GM12891 (cell line): ENCODE results near the gene CD59.

Source experiments
- DNase-seq: peaks from one replicate; pipeline ENCODE4 v3.0.0; 2011; ENCODE audit warnings: low spot score; ENCODE audit not compliant: insufficient read length
- FAIRE-seq: peaks from 2 replicates; lab custom pipeline; 2011; peaks lifted over from hg19 to GRCh38; lab: Jason Lieb, UNC
- PAX5 ChIP-seq: IDR thresholded peaks from 2 replicates; pipeline ENCODE4 v1.6.1; 2011; ENCODE audit warnings: low read length, moderate library complexity, mild to moderate bottlenecking; ENCODE audit not compliant: insufficient read depth, severe bottlenecking
- POLR2A ChIP-seq: IDR thresholded peaks from 2 replicates; pipeline ENCODE4 v1.6.1; 2011; ENCODE audit warnings: low read depth, low read length, control low read depth
- POLR2AphosphoS5 ChIP-seq: IDR thresholded peaks from 2 replicates; pipeline ENCODE4 v1.6.1; 2011; ENCODE audit warnings: low read depth, low read length, control low read depth
- POU2F2 ChIP-seq: IDR thresholded peaks from 2 replicates; pipeline ENCODE4 v1.6.1; 2011; ENCODE audit warnings: low read depth, mild to moderate bottlenecking, control low read depth, low read length, moderate library complexity
- SPI1 ChIP-seq: IDR thresholded peaks from 2 replicates; pipeline ENCODE4 v1.6.1; 2011; ENCODE audit warnings: low read depth, low read length, control low read depth
- TAF1 ChIP-seq: IDR thresholded peaks from 2 replicates; pipeline ENCODE4 v1.6.1; 2011; ENCODE audit warnings: low read depth, low read length, control low read depth

Gene CD59

GRCh38 chr11:33773404-33773986 lies 37.3 kb upstream of the CD59 start:
- peak; percentile 85 for FAIRE-seq

GRCh38 chr11:33772870-33773269 lies 36.6 kb upstream of the CD59 start:
- TF ChIP-seq POLR2A = no peak
- TF ChIP-seq POU2F2 = no peak
- TF ChIP-seq PAX5 = no peak
- no peak for TF ChIP-seq SPI1
- TF ChIP-seq TAF1 = no peak
- TF ChIP-seq POLR2AphosphoS5 = no peak
- DNase-seq (no peak), FAIRE-seq (no peak)

More at GRCh38 chr11:33773404-33773986, 37.3 kb upstream of the CD59 start:
- no peak for TF ChIP-seq PAX5
- no peak for TF ChIP-seq POLR2AphosphoS5
- TF ChIP-seq POU2F2 = no peak
- no peak for TF ChIP-seq TAF1
- no peak for TF ChIP-seq POLR2A
- no peak for TF ChIP-seq SPI1
- DNase-seq = no peak

GRCh38 chr11:33772300-33772699 lies 36.1 kb upstream of the CD59 start:
- no peak for TF ChIP-seq POLR2AphosphoS5
- TF ChIP-seq SPI1 = peak; percentile 14; the same call in 1 of the 2 replicates
- TF ChIP-seq TAF1 = no peak
- TF ChIP-seq PAX5 = no peak
- no peak for TF ChIP-seq POU2F2
- TF ChIP-seq POLR2A = no peak
- DNase-seq (no peak), FAIRE-seq (peak; percentile 68)

- DNase-seq = no peak
- no peak for TF ChIP-seq POLR2A
- TF ChIP-seq POLR2AphosphoS5 = no peak
- TF ChIP-seq POU2F2 = no peak
- no peak for TF ChIP-seq SPI1
- no peak for TF ChIP-seq PAX5
- TF ChIP-seq TAF1 = no peak
- no peak for FAIRE-seq
Measured at GRCh38 chr11:33770236-33770635, 34.0 kb upstream of the CD59 start.

GRCh38 chr11:33769542-33769941 lies 33.3 kb upstream of the CD59 start:
- no peak for FAIRE-seq
- TF ChIP-seq POLR2AphosphoS5 = no peak
- no peak for TF ChIP-seq SPI1
- TF ChIP-seq POU2F2 = no peak
- no peak for TF ChIP-seq POLR2A
- TF ChIP-seq PAX5 = no peak
- TF ChIP-seq TAF1 = no peak
- DNase-seq = no peak

- TF ChIP-seq POLR2AphosphoS5 = no peak
- TF ChIP-seq SPI1 = no peak
- no peak for FAIRE-seq
- no peak for DNase-seq
Measured at GRCh38 chr11:33767624-33768023, 31.4 kb upstream of the CD59 start.

- FAIRE-seq (no peak), DNase-seq (no peak)
- TF ChIP-seq POU2F2 (no peak), POLR2A (no peak), PAX5 (no peak), TAF1 (no peak), POLR2AphosphoS5 (no peak), SPI1 (no peak)
Measured at GRCh38 chr11:33766085-33766484, 29.9 kb upstream of the CD59 start.

GRCh38 chr11:33761471-33761870 lies 25.2 kb upstream of the CD59 start:
- FAIRE-seq = no peak
- TF ChIP-seq POLR2A (no peak), POLR2AphosphoS5 (no peak), POU2F2 (no peak), TAF1 (no peak), PAX5 (no peak), SPI1 (no peak)
- no peak for DNase-seq

GRCh38 chr11:33753304-33753967 lies 17.2 kb upstream of the CD59 start:
- FAIRE-seq (peak; percentile 86), DNase-seq (no peak)
- no peak for TF ChIP-seq POLR2A
- 0 out of 2 replicates have a peak, but pooled peaks have one; percentile 41 for TF ChIP-seq POU2F2

- DNase-seq (no peak), FAIRE-seq (peak; percentile 9)
- no peak for TF ChIP-seq SPI1
- TF ChIP-seq PAX5 = no peak
- no peak for TF ChIP-seq TAF1
- TF ChIP-seq POLR2A = no peak
- no peak for TF ChIP-seq POLR2AphosphoS5
- TF ChIP-seq POU2F2 = no peak
Measured at GRCh38 chr11:33751878-33752277, 15.7 kb upstream of the CD59 start.
